ENCODE measurements around the gene TTLL6. TPM values are rescaled to one million over a fixed set of nuclear protein-coding genes. Genes with fewer than 3 reads are reported as not detected.

TTLL6 gene
- total and polyA plus RNA-seq, 2 donors = 0.41 to 0.42 TPM

- no peak for DNase-seq (ENCODE audit: low read depth in 6 of 9, low spot score in 9 of 9)
- no peak overlapping the region for H3K4me3 ChIP-seq (ENCODE audit: low read length in 2 of 2)
- H3K27me3 ChIP-seq (ENCODE audit: control insufficient read depth in 2 of 2, insufficient read depth in 1 of 2, low read length in 1 of 2) = peaks cover 76 to 100% of the 10 kb centered on the region in 2 donors
- H3K36me3 ChIP-seq (ENCODE audit: control insufficient read depth in 2 of 2, insufficient read depth in 2 of 2, low read length in 1 of 2) = no peaks in the 10 kb centered on the region
- H3K9me3 ChIP-seq (ENCODE audit: control insufficient read depth in 2 of 2, insufficient read depth in 1 of 2, low read length in 1 of 2) = peaks cover 2 to 6% of the 10 kb centered on the region in 2 donors
- H3K27ac ChIP-seq (ENCODE audit: low read depth in 1 of 2, low read length in 1 of 2) = no peak overlapping the region
- WGBS = 25% methylated on average over 16 of the region's 16 CpGs
- no peaks in the 10 kb centered on the region for H3K4me1 ChIP-seq (ENCODE audit: control insufficient read depth in 2 of 2, insufficient read depth in 2 of 2, low read length in 2 of 2)
Measured at GRCh38 chr17:48748718-48749566, 68.1 kb downstream of the TTLL6 start.

GRCh38 chr17:48747445-48748363 lies 69.3 kb downstream of the TTLL6 start:
- H3K27ac ChIP-seq (ENCODE audit: low read depth in 1 of 2, low read length in 1 of 2) = no peak overlapping the region
- no peaks in the 10 kb centered on the region for H3K4me1 ChIP-seq (ENCODE audit: control insufficient read depth in 2 of 2, insufficient read depth in 2 of 2, low read length in 2 of 2)
- DNase-seq (ENCODE audit: low read depth in 6 of 9, low spot score in 9 of 9) = no peak
- H3K4me3 ChIP-seq (ENCODE audit: low read length in 2 of 2) = no peak overlapping the region
- H3K36me3 ChIP-seq (ENCODE audit: control insufficient read depth in 2 of 2, insufficient read depth in 2 of 2, low read length in 1 of 2) = no peaks in the 10 kb centered on the region
- H3K27me3 ChIP-seq (ENCODE audit: control insufficient read depth in 2 of 2, insufficient read depth in 1 of 2, low read length in 1 of 2) = peaks cover 74 to 100% of the 10 kb centered on the region in 2 donors
- peaks cover 2 to 6% of the 10 kb centered on the region in 2 donors for H3K9me3 ChIP-seq (ENCODE audit: control insufficient read depth in 2 of 2, insufficient read depth in 1 of 2, low read length in 1 of 2)
- WGBS = 10% methylated on average over 53 of the region's 53 CpGs

- WGBS = 5% methylated on average over 21 of the region's 21 CpGs
- Histone ChIP-seq H3K9me3 (ENCODE audit: control insufficient read depth in 2 of 2, insufficient read depth in 1 of 2, low read length in 1 of 2) (peaks cover 2 to 6% of the 10 kb centered on the region in 2 donors), H3K4me3 (ENCODE audit: low read length in 2 of 2) (no peak overlapping the region), H3K4me1 (ENCODE audit: control insufficient read depth in 2 of 2, insufficient read depth in 2 of 2, low read length in 2 of 2) (no peaks in the 10 kb centered on the region), H3K27me3 (ENCODE audit: control insufficient read depth in 2 of 2, insufficient read depth in 1 of 2, low read length in 1 of 2) (peaks cover 73 to 100% of the 10 kb centered on the region in 2 donors), H3K36me3 (ENCODE audit: control insufficient read depth in 2 of 2, insufficient read depth in 2 of 2, low read length in 1 of 2) (no peaks in the 10 kb centered on the region), H3K27ac (ENCODE audit: low read depth in 1 of 2, low read length in 1 of 2) (no peak overlapping the region)
- DNase-seq (ENCODE audit: low read depth in 6 of 9, low spot score in 9 of 9) = no peak
Measured at GRCh38 chr17:48746916-48747444, 70.0 kb downstream of the TTLL6 start.

GRCh38 chr17:48745381-48746275 lies 71.4 kb downstream of the TTLL6 start:
- DNase-seq (ENCODE audit: low read depth in 6 of 9, low spot score in 9 of 9) = no peak
- Histone ChIP-seq H3K36me3 (ENCODE audit: control insufficient read depth in 2 of 2, insufficient read depth in 2 of 2, low read length in 1 of 2) (no peaks in the 10 kb centered on the region), H3K4me1 (ENCODE audit: control insufficient read depth in 2 of 2, insufficient read depth in 2 of 2, low read length in 2 of 2) (no peaks in the 10 kb centered on the region), H3K27me3 (ENCODE audit: control insufficient read depth in 2 of 2, insufficient read depth in 1 of 2, low read length in 1 of 2) (peaks cover 69 to 100% of the 10 kb centered on the region in 2 donors), H3K27ac (ENCODE audit: low read depth in 1 of 2, low read length in 1 of 2) (no peak overlapping the region), H3K4me3 (ENCODE audit: low read length in 2 of 2) (no peak overlapping the region), H3K9me3 (ENCODE audit: control insufficient read depth in 2 of 2, insufficient read depth in 1 of 2, low read length in 1 of 2) (peaks cover 2 to 6% of the 10 kb centered on the region in 2 donors)
- WGBS = 16% methylated on average over 12 of the region's 12 CpGs

GRCh38 chr17:48740537-48740936 lies 76.5 kb downstream of the TTLL6 start:
- peaks cover 79 to 100% of the 10 kb centered on the region in 2 donors for H3K27me3 ChIP-seq (ENCODE audit: control insufficient read depth in 2 of 2, insufficient read depth in 1 of 2, low read length in 1 of 2)
- H3K27ac ChIP-seq (ENCODE audit: low read depth in 1 of 2, low read length in 1 of 2) = no peak overlapping the region
- H3K36me3 ChIP-seq (ENCODE audit: control insufficient read depth in 2 of 2, insufficient read depth in 2 of 2, low read length in 1 of 2) = no peaks in the 10 kb centered on the region
- H3K4me1 ChIP-seq (ENCODE audit: control insufficient read depth in 2 of 2, insufficient read depth in 2 of 2, low read length in 2 of 2) = no peaks in the 10 kb centered on the region
- DNase-seq (ENCODE audit: low read depth in 6 of 9, low spot score in 9 of 9) = no peak
- H3K9me3 ChIP-seq (ENCODE audit: control insufficient read depth in 2 of 2, insufficient read depth in 1 of 2, low read length in 1 of 2) = peaks cover 0 to 6% of the 10 kb centered on the region in 2 donors
- H3K4me3 ChIP-seq (ENCODE audit: low read length in 2 of 2) = no peak overlapping the region

- no peaks in the 10 kb centered on the region for H3K36me3 ChIP-seq (ENCODE audit: control insufficient read depth in 2 of 2, insufficient read depth in 2 of 2, low read length in 1 of 2)
- peaks cover 74 to 100% of the 10 kb centered on the region in 2 donors for H3K27me3 ChIP-seq (ENCODE audit: control insufficient read depth in 2 of 2, insufficient read depth in 1 of 2, low read length in 1 of 2)
- WGBS = 7% methylated on average over 37 of the region's 37 CpGs
- no peak overlapping the region for H3K4me3 ChIP-seq (ENCODE audit: low read length in 2 of 2)
- no peak overlapping the region for H3K27ac ChIP-seq (ENCODE audit: low read depth in 1 of 2, low read length in 1 of 2)
- peaks cover 0 to 6% of the 10 kb centered on the region in 2 donors for H3K9me3 ChIP-seq (ENCODE audit: control insufficient read depth in 2 of 2, insufficient read depth in 1 of 2, low read length in 1 of 2)
- no peaks in the 10 kb centered on the region for H3K4me1 ChIP-seq (ENCODE audit: control insufficient read depth in 2 of 2, insufficient read depth in 2 of 2, low read length in 2 of 2)
- no peak for DNase-seq (ENCODE audit: low read depth in 6 of 9, low spot score in 9 of 9)
Measured at GRCh38 chr17:48738803-48739526, 78.1 kb downstream of the TTLL6 start.

- DNase-seq (ENCODE audit: low read depth in 6 of 9, low spot score in 9 of 9) = no peak
- Histone ChIP-seq H3K27me3 (ENCODE audit: control insufficient read depth in 2 of 2, insufficient read depth in 1 of 2, low read length in 1 of 2) (peaks cover 71 to 100% of the 10 kb centered on the region in 2 donors), H3K27ac (ENCODE audit: low read depth in 1 of 2, low read length in 1 of 2) (no peak overlapping the region), H3K4me3 (ENCODE audit: low read length in 2 of 2) (no peak overlapping the region), H3K4me1 (ENCODE audit: control insufficient read depth in 2 of 2, insufficient read depth in 2 of 2, low read length in 2 of 2) (no peaks in the 10 kb centered on the region), H3K36me3 (ENCODE audit: control insufficient read depth in 2 of 2, insufficient read depth in 2 of 2, low read length in 1 of 2) (no peaks in the 10 kb centered on the region), H3K9me3 (ENCODE audit: control insufficient read depth in 2 of 2, insufficient read depth in 1 of 2, low read length in 1 of 2) (peaks cover 0 to 7% of the 10 kb centered on the region in 2 donors)
- 9% methylated on average over 11 of the region's 11 CpGs for WGBS
Measured at GRCh38 chr17:48738424-48738802, 78.6 kb downstream of the TTLL6 start.
